Measurements from ENCODE around the gene MAML3. TPM values are rescaled to one million over a fixed set of nuclear protein-coding genes. Genes with fewer than 3 reads are reported as not detected.

MAML3 gene
- polyA plus RNA-seq, 1 donor (not counting 4 experiments of a cell fraction or from before 2014, with no cell fraction given), result 0.68 TPM

- H4K20me1 ChIP-seq (ENCODE audit: control insufficient read depth, extremely low read depth, insufficient read depth, low read length), result no peaks in the 10 kb centered on the region
- no peaks in the 10 kb centered on the region for H3K27me3 ChIP-seq (ENCODE audit: control insufficient read depth, extremely low read depth, insufficient read depth, low read length)
- DNase-seq (ENCODE audit: low read depth, low spot score) (no peak), FAIRE-seq (peak; percentile 88)
- H3K9me3 ChIP-seq (ENCODE audit: control insufficient read depth, low read depth, low read length), result no peaks in the 10 kb centered on the region
- H3K9ac ChIP-seq (ENCODE audit: control insufficient read depth, extremely low read depth, insufficient read depth, low read length), result no peak overlapping the region
- no peak overlapping the region for H3K4me3 ChIP-seq (ENCODE audit: control insufficient read depth in 2 of 3, extremely low read depth in 1 of 3, insufficient read depth in 2 of 3, low read depth in 1 of 3, low read length in 3 of 3)
- H3K4me2 ChIP-seq (ENCODE audit: control insufficient read depth, extremely low read depth, insufficient read depth, low read depth, low read length), result peak overlapping the region; percentile 67
- peak overlapping the region; percentile 28 for H3K27ac ChIP-seq (ENCODE audit: control insufficient read depth, insufficient read depth, low read length)
- H3K9me1 ChIP-seq (ENCODE audit: control insufficient read depth, extremely low read depth, insufficient read depth, low read length), result no peaks in the 10 kb centered on the region
- H3K79me2 ChIP-seq (ENCODE audit: control insufficient read depth, insufficient read depth, low read length), result no peaks in the 10 kb centered on the region
- dilution Hi-C loops (cut with MboI; ENCODE audit: extremely low pct_ligation_motif_present, low sequenced_read_pairs), result no loop called here
- peak overlapping the region; percentile 15 for H2AFZ ChIP-seq (ENCODE audit: control insufficient read depth, low read length)
- H3K4me1 ChIP-seq (ENCODE audit: control insufficient read depth, extremely low read depth, insufficient read depth, low read length), result peaks cover 42% of the 10 kb centered on the region
- H3K36me3 ChIP-seq (ENCODE audit: control insufficient read depth in 2 of 2, extremely low read depth in 1 of 2, insufficient read depth in 2 of 2, low read length in 2 of 2), result no peaks in the 10 kb centered on the region
- TF ChIP-seq CTCF (optimal IDR thresholded peaks at IDR 0.05 in 1 of 3, IDR thresholded peaks at IDR 0.05 in 1 of 3, conservative IDR thresholded peaks at IDR 0.05 in 1 of 3; ENCODE audit: extremely low read depth in 1 of 3, insufficient read depth in 2 of 3, low read length in 3 of 3) (no peak), EZH2 (IDR thresholded peaks at IDR 0.05; ENCODE audit: low read length) (no peak)
Observed at GRCh38 chr4:140098455-140099160, 55.4 kb downstream of the MAML3 start.

- Histone ChIP-seq H3K4me2 (ENCODE audit: control insufficient read depth, extremely low read depth, insufficient read depth, low read depth, low read length) (no peak overlapping the region), H2AFZ (ENCODE audit: control insufficient read depth, low read length) (no peak overlapping the region), H3K27ac (ENCODE audit: control insufficient read depth, insufficient read depth, low read length) (no peak overlapping the region), H3K27me3 (ENCODE audit: control insufficient read depth, extremely low read depth, insufficient read depth, low read length) (no peaks in the 10 kb centered on the region), H3K4me1 (ENCODE audit: control insufficient read depth, extremely low read depth, insufficient read depth, low read length) (peaks cover 43% of the 10 kb centered on the region), H3K9ac (ENCODE audit: control insufficient read depth, extremely low read depth, insufficient read depth, low read length) (no peak overlapping the region), H4K20me1 (ENCODE audit: control insufficient read depth, extremely low read depth, insufficient read depth, low read length) (no peaks in the 10 kb centered on the region), H3K4me3 (ENCODE audit: control insufficient read depth in 2 of 3, extremely low read depth in 1 of 3, insufficient read depth in 2 of 3, low read depth in 1 of 3, low read length in 3 of 3) (no peak overlapping the region), H3K36me3 (ENCODE audit: control insufficient read depth in 2 of 2, extremely low read depth in 1 of 2, insufficient read depth in 2 of 2, low read length in 2 of 2) (no peaks in the 10 kb centered on the region), H3K79me2 (ENCODE audit: control insufficient read depth, insufficient read depth, low read length) (no peaks in the 10 kb centered on the region), H3K9me3 (ENCODE audit: control insufficient read depth, low read depth, low read length) (no peaks in the 10 kb centered on the region), H3K9me1 (ENCODE audit: control insufficient read depth, extremely low read depth, insufficient read depth, low read length) (no peaks in the 10 kb centered on the region)
- dilution Hi-C loops (cut with MboI; ENCODE audit: extremely low pct_ligation_motif_present, low sequenced_read_pairs), result no loop called here
- DNase-seq (ENCODE audit: low read depth, low spot score) (no peak), FAIRE-seq (no peak)
- TF ChIP-seq EZH2 (IDR thresholded peaks at IDR 0.05; ENCODE audit: low read length), result no peak
- TF ChIP-seq CTCF (optimal IDR thresholded peaks at IDR 0.05 in 1 of 3, IDR thresholded peaks at IDR 0.05 in 1 of 3, conservative IDR thresholded peaks at IDR 0.05 in 1 of 3; ENCODE audit: extremely low read depth in 1 of 3, insufficient read depth in 2 of 3, low read length in 3 of 3), result no peak
Observed at GRCh38 chr4:140097572-140097971, 56.4 kb downstream of the MAML3 start.
